ENCODE measurements around the gene ENPP3. TPM values are rescaled to one million over a fixed set of nuclear protein-coding genes. Genes with fewer than 3 reads are reported as not detected.

ENPP3 gene
- total and polyA plus RNA-seq, 9 of the 15 experiments (the other 6 are each of a cell fraction or from before 2014, with no cell fraction given), result 14.0 to 32.8 (median 21.6) TPM

- no peak for TF ChIP-seq NR1H2 (CRISPR knock-in tag; IDR thresholded peaks at IDR 0.05)
These were observed 118.5 kb downstream of the ENPP3 start (continued) for GRCh38 chr6:131755597-131755996.

GRCh38 chr6:131756039-131756438 lies 118.9 kb downstream of the ENPP3 start:
- in situ Hi-C loops (cut with MboI) (no loop called here), intact Hi-C loops (cut with micrococcal nuclease) (no loop called here)
- Histone ChIP-seq H3K27me3 (ENCODE audit: control insufficient read depth in 2 of 2, insufficient read depth in 2 of 2, low read length in 2 of 2) (peaks cover 0 to 5% of the 10 kb centered on the region in 2 experiments; a peak in 3 of 5 replicates), H4K20me1 (replicated peaks; ENCODE audit: control insufficient read depth, insufficient read depth, low read length) (no peaks in the 10 kb centered on the region), H3K36me3 (ENCODE audit: control insufficient read depth, insufficient read depth, low read length) (no peaks in the 10 kb centered on the region), H3K9me3 (replicated peaks; ENCODE audit: control insufficient read depth, insufficient read depth, low read depth, low read length) (no peaks in the 10 kb centered on the region), H3K4me2 (ENCODE audit: insufficient read depth, low read length) (no peak overlapping the region), H3K4me1 (replicated peaks in 1 of 2; ENCODE audit: control insufficient read depth in 2 of 2, insufficient read depth in 2 of 2, low read length in 2 of 2) (no peaks in the 10 kb centered on the region), H3K4me3 (no peak overlapping the region), H3K79me2 (ENCODE audit: control insufficient read depth, insufficient read depth, low read length) (no peaks in the 10 kb centered on the region), H3K9ac (ENCODE audit: insufficient read depth in 1 of 2, low read depth in 2 of 2, low read length in 2 of 2) (no peak overlapping the region), H3K9me1 (ENCODE audit: control insufficient read depth, insufficient read depth, low read length) (no peaks in the 10 kb centered on the region), H3K27ac (ENCODE audit: extremely low read depth, low read depth, low read length) (no peak overlapping the region), H2AFZ (ENCODE audit: low read depth, low read length) (no peak overlapping the region)
- CTCF ChIA-PET (ENCODE audit: low intra/inter-chr PET ratio), result no interaction called here
- DNase-seq (ENCODE audit: extremely low read depth in 1 of 4, low spot score in 3 of 4) (no peak), FAIRE-seq (no peak), ATAC-seq (no peak)
- WGBS (ENCODE audit: insufficient coverage, low coverage, missing lambda C conversion rate), result 6% methylated on average over 2 of the region's 2 CpGs
- no TSS peak for BruUV-seq (replicated peaks)
- POLR2A ChIA-PET, result no interaction called here
- TF ChIP-seq ZNF197 (CRISPR knock-in tag; IDR thresholded peaks at IDR 0.05; ENCODE audit: low read depth), result no peak
- no peak for TF ChIP-seq ZNF561 (CRISPR knock-in tag; conservative IDR thresholded peaks at IDR 0.05)
- TF ChIP-seq ZNF146 (CRISPR knock-in tag; IDR thresholded peaks at IDR 0.05; ENCODE audit: unreplicated experiment), result no peak

- no TSS peak for BruUV-seq (replicated peaks)
- no peak overlapping the region for H3K4me2 ChIP-seq (ENCODE audit: insufficient read depth, low read length)
- no peak overlapping the region for H2AFZ ChIP-seq (ENCODE audit: low read depth, low read length)
- H3K9me3 ChIP-seq (replicated peaks; ENCODE audit: control insufficient read depth, insufficient read depth, low read depth, low read length), result no peaks in the 10 kb centered on the region
- no peaks in the 10 kb centered on the region for H3K79me2 ChIP-seq (ENCODE audit: control insufficient read depth, insufficient read depth, low read length)
- peaks cover 0 to 5% of the 10 kb centered on the region in 2 experiments; a peak in 3 of 5 replicates for H3K27me3 ChIP-seq (ENCODE audit: control insufficient read depth in 2 of 2, insufficient read depth in 2 of 2, low read length in 2 of 2)
- intact Hi-C loops (cut with micrococcal nuclease), result no loop called here
- H3K27ac ChIP-seq (ENCODE audit: extremely low read depth, low read depth, low read length), result no peak overlapping the region
- H3K36me3 ChIP-seq (ENCODE audit: control insufficient read depth, insufficient read depth, low read length), result no peaks in the 10 kb centered on the region
- ChIA-PET CTCF (ENCODE audit: low intra/inter-chr PET ratio) (no interaction called here), POLR2A (interaction anchor here (0.7 kb wide), 1 partner anchor 730 kb away, joined by 3 read pairs; no protein-coding TSS in a partner anchor)
- H3K4me3 ChIP-seq, result no peak overlapping the region
- FAIRE-seq (no peak), DNase-seq (ENCODE audit: extremely low read depth in 1 of 4, low spot score in 3 of 4) (no peak), ATAC-seq (no peak)
- H3K9me1 ChIP-seq (ENCODE audit: control insufficient read depth, insufficient read depth, low read length), result no peaks in the 10 kb centered on the region
- no peak overlapping the region for H3K9ac ChIP-seq (ENCODE audit: insufficient read depth in 1 of 2, low read depth in 2 of 2, low read length in 2 of 2)
- H4K20me1 ChIP-seq (replicated peaks; ENCODE audit: control insufficient read depth, insufficient read depth, low read length), result no peaks in the 10 kb centered on the region
- 1% methylated on average over 4 of the region's 4 CpGs for WGBS (ENCODE audit: insufficient coverage, low coverage, missing lambda C conversion rate)
- in situ Hi-C loops (cut with MboI), result no loop called here
- H3K4me1 ChIP-seq (replicated peaks in 1 of 2; ENCODE audit: control insufficient read depth in 2 of 2, insufficient read depth in 2 of 2, low read length in 2 of 2), result no peaks in the 10 kb centered on the region; a peak in 1 of 5 replicates
- TF ChIP-seq BHLHE40 (IDR thresholded peaks at IDR 0.05; ENCODE audit: low read length), result no peak
- TF ChIP-seq MLLT1 (IDR thresholded peaks at IDR 0.05), result no peak
- no peak for TF ChIP-seq KDM1A (IDR thresholded peaks at IDR 0.05)
- TF ChIP-seq SNRNP70 (optimal IDR thresholded peaks at IDR 0.05; ENCODE audit: low read depth, low read length), result no peak
These were observed 121.8 kb downstream of the ENPP3 start for GRCh38 chr6:131758920-131759319.
